Measurements from ENCODE around the gene LACTB.

DNA sequence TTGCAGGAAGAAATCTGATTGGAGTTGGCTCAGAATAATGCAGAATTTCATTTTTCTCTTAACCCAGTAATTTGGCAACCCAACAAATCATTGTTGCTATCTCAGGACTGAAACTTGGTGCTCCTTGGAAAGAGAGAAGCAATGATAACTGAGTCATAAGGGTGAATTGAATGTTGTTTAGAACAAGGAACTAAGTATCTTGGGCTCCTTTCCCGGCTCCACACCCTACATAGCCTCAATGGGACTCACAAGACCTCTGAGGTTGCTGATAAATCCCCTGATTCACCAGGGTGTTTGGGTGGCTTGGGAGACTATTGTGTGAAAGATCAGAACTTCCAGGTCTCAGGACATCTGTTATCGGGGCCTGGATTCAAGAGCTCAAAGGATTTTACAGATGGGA lies 60.0 kb downstream of the LACTB start:
- TF ChIP-seq, protein P1, sequence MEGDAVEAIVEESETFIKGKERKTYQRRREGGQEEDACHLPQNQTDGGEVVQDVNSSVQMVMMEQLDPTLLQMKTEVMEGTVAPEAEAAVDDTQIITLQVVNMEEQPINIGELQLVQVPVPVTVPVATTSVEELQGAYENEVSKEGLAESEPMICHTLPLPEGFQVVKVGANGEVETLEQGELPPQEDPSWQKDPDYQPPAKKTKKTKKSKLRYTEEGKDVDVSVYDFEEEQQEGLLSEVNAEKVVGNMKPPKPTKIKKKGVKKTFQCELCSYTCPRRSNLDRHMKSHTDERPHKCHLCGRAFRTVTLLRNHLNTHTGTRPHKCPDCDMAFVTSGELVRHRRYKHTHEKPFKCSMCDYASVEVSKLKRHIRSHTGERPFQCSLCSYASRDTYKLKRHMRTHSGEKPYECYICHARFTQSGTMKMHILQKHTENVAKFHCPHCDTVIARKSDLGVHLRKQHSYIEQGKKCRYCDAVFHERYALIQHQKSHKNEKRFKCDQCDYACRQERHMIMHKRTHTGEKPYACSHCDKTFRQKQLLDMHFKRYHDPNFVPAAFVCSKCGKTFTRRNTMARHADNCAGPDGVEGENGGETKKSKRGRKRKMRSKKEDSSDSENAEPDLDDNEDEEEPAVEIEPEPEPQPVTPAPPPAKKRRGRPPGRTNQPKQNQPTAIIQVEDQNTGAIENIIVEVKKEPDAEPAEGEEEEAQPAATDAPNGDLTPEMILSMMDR (conservative IDR thresholded peaks at IDR 0.05 in 1 of 2, IDR thresholded peaks at IDR 0.05 in 1 of 2; ENCODE audit: low read depth in 1 of 2, low read length in 2 of 2): no peak
- TF ChIP-seq EZH2 (IDR thresholded peaks at IDR 0.05; ENCODE audit: low read length, missing control alignments): no peak

Measured in fibroblast of lung (primary cell).